Testis (tissue), 3 donors: ENCODE measurements around the gene TSPAN11. TPM values are rescaled to one million over a fixed set of nuclear protein-coding genes. Genes with fewer than 3 reads are reported as not detected.
A peak's percentile ranks its signal among the peaks of the same experiment; 100 is the strongest.

Experiments used
- DNase-seq: peaks from one replicate; pipeline ENCODE4 v3.0.0-alpha.2; 2019
- H3K27ac ChIP-seq, 2 donors: fragments of 200-600 bp; sonication (generic); one replicate each; pipeline ENCODE4 v1.5.1; 2019
- H3K27me3 ChIP-seq: fragments of 200-600 bp; sonication (generic); one replicate; pipeline ENCODE4 v1.5.1; 2019
- H3K36me3 ChIP-seq: fragments of 200-600 bp; sonication (generic); one replicate; pipeline ENCODE4 v1.5.1; 2017; ENCODE audit warnings: low read depth; ENCODE audit errors: missing control alignments
- H3K4me1 ChIP-seq: fragments of 200-600 bp; sonication (generic); one replicate; pipeline ENCODE4 v1.5.1; 2019
- H3K4me3 ChIP-seq, 2 donors: fragments of 200-600 bp; sonication (generic); one replicate each; pipeline ENCODE4 v1.5.1; 2017 to 2019
- H3K9me3 ChIP-seq: fragments of 200-600 bp; sonication (generic); one replicate; pipeline ENCODE4 v1.5.1; 2017
- CTCF ChIP-seq, 3 experiments: fragments of 450-650 bp in 2 of 3; fragments of 200-600 bp in 1 of 3; sonication (generic) in 1 of 3; IDR thresholded peaks; one replicate each; pipeline ENCODE4 v1.5.1; 2016 to 2019; ENCODE audit warnings: antibody characterized with exemption in 3 of 3, mild to moderate bottlenecking in 2 of 3, moderate library complexity in 1 of 3
- POLR2A ChIP-seq: fragments of 450-650 bp; IDR thresholded peaks from one replicate; pipeline ENCODE4 v1.6.1; 2017; ENCODE audit warnings: antibody characterized with exemption, mild to moderate bottlenecking, moderate library complexity
- WGBS, 2 donors: methylation state at CpG; one replicate each; pipeline ENCODE4 v1.1.5; 2018; 5-methylcytosine and 5-hydroxymethylcytosine counted together
- intact Hi-C: fragments of 100-400 bp; cut with DNase I; formaldehyde crosslinking; loops from one replicate; pipeline ENCODE4 v1.15.1; 2023; ENCODE audit warnings: low total_unique reads
- polyA plus RNA-seq: library from polyadenylated mRNA; stranded (reverse); fragments of 350-450 nt; fragmentation: Illumina TruSeq; extraction: RNeasy Lipid Tissue Mini Kit (QIAGEN cat#74804); gene quantifications from one replicate; pipeline ENCODE4 v1.2.3, GENCODE V29; 2014; ENCODE audit warnings: low read depth, low replicate concordance; ENCODE audit not compliant: insufficient read depth
- total RNA-seq, 2 donors: library from RNA; depleted of rRNA; stranded (reverse); fragments of >200 nt; gene quantifications; one replicate each; pipeline ENCODE4 v1.2.3, GENCODE V29; 2016

TSPAN11 gene
- total and polyA plus RNA-seq, 3 donors from 2014 or later: 2.4 to 2.7 (median 2.7) TPM

- peak; percentile 42 for DNase-seq
Observed at GRCh38 chr12:31029916-31030562, 103.5 kb downstream of the TSPAN11 start.

DNA sequence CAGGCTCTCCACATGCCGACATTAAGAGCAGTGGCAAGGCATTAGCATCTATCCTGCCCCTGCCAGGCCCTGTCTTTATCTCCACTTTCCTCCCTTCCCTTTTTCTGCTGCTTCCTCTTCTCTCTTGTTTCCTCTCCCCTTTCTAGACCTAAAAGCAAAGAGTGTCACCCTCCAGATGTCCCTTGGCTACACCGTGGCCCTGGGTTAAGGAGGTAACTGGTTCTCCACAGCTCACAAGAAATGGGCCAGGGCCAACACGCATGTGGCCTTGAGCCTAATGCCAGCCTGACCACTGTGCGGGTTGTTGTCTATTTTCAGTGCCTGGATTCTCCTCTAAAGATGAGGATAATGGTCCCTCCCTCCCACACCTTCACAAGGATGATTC lies 105.4 kb downstream of the TSPAN11 start:
- no peak for DNase-seq
- WGBS, 2 donors: 55 to 69% methylated on average over 4 of the region's 4 CpGs
- H3K36me3 ChIP-seq: no peaks in the 10 kb centered on the region
- H3K27me3 ChIP-seq: no peaks in the 10 kb centered on the region
- no peak overlapping the region for H3K27ac ChIP-seq
- intact Hi-C loops: no loop called here
- no peaks in the 10 kb centered on the region for H3K9me3 ChIP-seq
- H3K4me3 ChIP-seq: no peak overlapping the region
- TF ChIP-seq POLR2A (no peak), CTCF (IDR thresholded peaks at IDR 0.05) (no peak)
- peaks cover 27% of the 10 kb centered on the region for H3K4me1 ChIP-seq

More at GRCh38 chr12:31029916-31030562, 103.5 kb downstream of the TSPAN11 start:
- Histone ChIP-seq H3K27me3 (no peaks in the 10 kb centered on the region), H3K27ac (no peak overlapping the region), H3K9me3 (no peaks in the 10 kb centered on the region), H3K4me1 (peaks cover 27% of the 10 kb centered on the region), H3K4me3 (no peak overlapping the region), H3K36me3 (no peaks in the 10 kb centered on the region)
- TF ChIP-seq CTCF (IDR thresholded peaks at IDR 0.05) (no peak), POLR2A (no peak)
- intact Hi-C loops: no loop called here
- WGBS, 2 donors: 31 to 54% methylated on average over 6 of the region's 6 CpGs

GRCh38 chr12:31033146-31033545 lies 106.6 kb downstream of the TSPAN11 start:
- intact Hi-C loops: no loop called here
- Histone ChIP-seq H3K4me1 (peaks cover 27% of the 10 kb centered on the region), H3K4me3 (no peak overlapping the region), H3K9me3 (no peaks in the 10 kb centered on the region), H3K36me3 (no peaks in the 10 kb centered on the region), H3K27me3 (no peaks in the 10 kb centered on the region), H3K27ac (peak overlapping the region in 1 of 2 donors; percentile 75)
- WGBS, 2 donors: 38 to 42% methylated on average over 3 of the region's 3 CpGs
- TF ChIP-seq POLR2A: no peak
- no peak for TF ChIP-seq CTCF (IDR thresholded peaks at IDR 0.05)
- no peak for DNase-seq

- Histone ChIP-seq H3K9me3 (no peaks in the 10 kb centered on the region), H3K4me1 (peaks cover 27% of the 10 kb centered on the region), H3K4me3 (no peak overlapping the region), H3K27ac (peak overlapping the region in 1 of 2 donors; percentile 75), H3K36me3 (no peaks in the 10 kb centered on the region), H3K27me3 (no peaks in the 10 kb centered on the region)
- DNase-seq: peak; percentile 44
- intact Hi-C loops: no loop called here
- TF ChIP-seq CTCF (IDR thresholded peaks at IDR 0.05) (no peak), POLR2A (no peak)
- WGBS, 2 donors: 30 to 39% methylated on average over 6 of the region's 6 CpGs
Observed at GRCh38 chr12:31033681-31034080, 107.1 kb downstream of the TSPAN11 start.

GRCh38 chr12:31034372-31034771 lies 107.8 kb downstream of the TSPAN11 start:
- no peak for DNase-seq
- peaks cover 24% of the 10 kb centered on the region for H3K4me1 ChIP-seq
- no peak overlapping the region for H3K4me3 ChIP-seq
- no peaks in the 10 kb centered on the region for H3K9me3 ChIP-seq
- no peaks in the 10 kb centered on the region for H3K27me3 ChIP-seq
- H3K36me3 ChIP-seq: no peaks in the 10 kb centered on the region
- H3K27ac ChIP-seq: peak overlapping the region in 1 of 2 donors; percentile 75
- no peak for TF ChIP-seq POLR2A
- TF ChIP-seq CTCF (IDR thresholded peaks at IDR 0.05): no peak
- WGBS, 2 donors: 41 to 46% methylated on average over 3 of the region's 3 CpGs
- intact Hi-C loops: no loop called here
